Activated gamma-delta T cell treated with anti-CD3 and anti-CD28 coated beads, Interleukin-2, amount 50 U/mL, for 16 hours (primary cell): Measurements from ENCODE around the gene PLD3.

ENCODE experiments used
- DNase-seq: peaks from one replicate; pipeline ENCODE4 v3.0.0-alpha.2; 2020; ENCODE audit warnings: low read depth

Gene PLD3

DNA sequence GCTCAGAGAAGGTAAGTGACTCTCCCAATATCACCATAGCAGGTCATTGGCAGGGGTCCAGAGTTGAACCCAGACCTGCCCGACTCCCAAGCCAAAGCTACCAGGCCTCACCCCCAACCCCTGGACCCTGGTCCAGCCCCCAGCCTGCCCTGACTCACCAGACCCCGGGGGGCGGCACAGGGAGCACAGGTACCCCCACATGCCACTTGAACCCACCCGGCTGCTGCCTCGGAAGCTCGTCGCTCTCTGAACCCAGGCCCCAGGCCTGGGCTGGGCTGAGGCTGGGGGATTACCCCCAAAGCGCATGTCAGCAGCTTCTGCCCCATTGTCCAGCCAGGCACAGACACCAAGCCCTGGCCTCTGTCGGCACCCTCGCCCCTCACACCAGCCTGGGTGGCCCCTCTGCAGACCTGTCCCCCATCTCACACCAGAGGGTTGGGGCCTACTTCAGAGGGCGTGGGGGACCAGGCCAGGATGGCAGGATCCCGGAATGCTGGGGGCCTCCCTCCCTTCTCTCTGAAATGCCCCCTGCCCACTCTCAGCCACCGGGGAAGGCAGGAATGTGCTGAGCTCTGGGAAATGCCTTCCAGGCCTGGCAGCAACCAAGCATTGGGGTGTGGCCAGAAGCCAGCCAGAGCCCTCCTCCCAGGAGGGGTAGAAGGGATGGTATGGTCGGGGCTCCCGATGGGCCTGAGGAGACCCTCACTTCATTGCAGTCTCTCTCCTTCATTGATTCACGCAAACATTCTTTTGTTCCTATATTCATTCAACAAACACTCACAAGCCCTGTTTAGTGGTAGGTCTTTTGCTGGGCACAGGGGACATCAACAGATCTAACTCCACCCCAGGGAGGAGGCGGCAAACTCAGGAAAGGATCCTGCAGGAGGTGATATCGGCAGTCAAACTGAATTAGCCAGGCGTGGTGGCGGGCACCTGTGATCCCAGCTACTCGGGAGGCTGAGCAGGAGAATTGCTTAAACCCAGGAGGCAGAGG, 66.3 kb downstream of the PLD3 start:
- no peak for DNase-seq

- no peak for DNase-seq
These were observed 67.3 kb downstream of the PLD3 start for GRCh38 chr19:40415768-40416167.

DNA sequence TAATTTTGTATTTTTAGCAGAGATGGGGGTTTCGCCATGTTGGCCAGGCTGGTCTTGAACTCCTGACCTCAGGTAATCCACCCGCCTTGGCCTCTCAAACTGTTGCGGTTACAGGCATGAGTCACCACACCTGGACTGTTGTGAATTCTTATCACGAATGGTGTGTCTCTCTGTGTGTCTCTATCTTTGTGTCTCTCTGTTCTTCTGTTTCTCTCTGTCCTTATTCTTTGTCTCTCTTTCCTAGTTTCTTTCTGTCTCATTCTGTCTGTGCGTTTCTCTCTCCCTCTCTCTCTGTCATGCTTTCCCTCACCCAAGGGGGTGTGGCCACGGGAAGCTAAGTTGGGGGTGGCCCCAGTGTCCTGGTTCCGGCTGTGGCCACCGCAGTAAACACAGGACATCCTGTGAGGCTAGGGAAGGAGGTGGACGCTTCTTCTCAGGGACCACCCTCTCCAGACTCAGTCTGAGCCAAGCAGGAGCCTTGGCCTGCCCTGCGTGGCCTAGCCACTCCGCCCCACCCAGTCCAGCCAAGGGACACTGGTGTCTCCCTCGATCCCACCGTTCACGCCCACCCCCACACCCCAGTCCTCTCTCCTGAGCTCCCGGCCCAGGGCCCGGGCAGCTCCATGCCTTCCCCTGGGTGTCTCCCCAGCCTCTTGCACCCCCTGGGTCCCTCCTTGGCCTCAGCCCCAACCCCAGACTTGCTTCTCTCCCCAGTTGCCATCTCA, 68.6 kb downstream of the PLD3 start:
- DNase-seq: no peak

- DNase-seq: no peak
These were observed 69.1 kb downstream of the PLD3 start for GRCh38 chr19:40417643-40417981.

GRCh38 chr19:40418040-40418439, 69.5 kb downstream of the PLD3 start:
- no peak for DNase-seq

DNA sequence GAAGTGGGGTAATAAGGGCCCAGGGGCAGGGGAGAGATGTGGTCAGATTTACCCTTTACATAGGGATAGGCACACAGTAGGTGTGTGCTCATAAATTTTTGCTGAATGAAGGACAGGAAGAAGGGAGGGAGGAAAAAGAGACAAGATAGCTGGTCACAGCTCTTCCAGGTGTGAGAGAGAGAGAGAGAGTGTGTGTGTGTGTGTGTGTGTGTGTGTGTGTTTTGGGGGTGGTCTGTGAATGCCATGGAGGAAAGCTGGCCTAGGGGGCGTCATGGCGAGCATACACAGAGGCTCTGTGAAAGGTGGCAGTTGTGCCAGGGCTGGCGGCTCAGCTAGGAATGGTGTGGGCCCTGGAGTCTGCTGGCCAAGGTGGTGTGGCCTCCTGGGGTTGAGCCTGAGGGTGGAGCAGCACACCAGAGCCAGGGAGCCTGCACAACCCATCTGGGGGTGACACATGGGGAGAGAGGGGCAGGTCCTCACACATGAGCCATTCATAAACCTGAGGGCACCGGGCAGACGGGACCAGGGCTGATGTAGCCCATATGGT, 70.6 kb downstream of the PLD3 start:
- no peak for DNase-seq

DNA sequence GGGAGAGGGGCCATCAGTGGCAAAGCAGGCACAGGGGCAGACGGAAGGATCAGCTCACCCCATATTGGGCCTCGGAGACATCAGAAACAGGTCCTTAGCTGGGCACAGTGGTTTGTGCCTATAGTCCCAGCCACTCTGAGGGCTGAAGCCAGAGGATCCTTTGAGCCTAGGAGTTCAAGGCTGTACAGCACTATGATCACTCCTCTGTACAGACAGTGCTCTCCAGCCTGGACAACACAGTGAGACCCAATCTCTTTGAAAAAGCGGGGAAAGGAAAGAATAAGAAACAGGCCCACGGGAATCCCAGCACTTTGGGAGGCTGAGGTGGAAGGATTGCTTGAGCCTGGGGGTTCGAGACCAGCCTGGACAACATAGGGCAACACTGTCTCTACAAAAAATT, 71.3 kb downstream of the PLD3 start:
- DNase-seq: no peak

GRCh38 chr19:40420451-40420765, 71.9 kb downstream of the PLD3 start:
- no peak for DNase-seq

DNA sequence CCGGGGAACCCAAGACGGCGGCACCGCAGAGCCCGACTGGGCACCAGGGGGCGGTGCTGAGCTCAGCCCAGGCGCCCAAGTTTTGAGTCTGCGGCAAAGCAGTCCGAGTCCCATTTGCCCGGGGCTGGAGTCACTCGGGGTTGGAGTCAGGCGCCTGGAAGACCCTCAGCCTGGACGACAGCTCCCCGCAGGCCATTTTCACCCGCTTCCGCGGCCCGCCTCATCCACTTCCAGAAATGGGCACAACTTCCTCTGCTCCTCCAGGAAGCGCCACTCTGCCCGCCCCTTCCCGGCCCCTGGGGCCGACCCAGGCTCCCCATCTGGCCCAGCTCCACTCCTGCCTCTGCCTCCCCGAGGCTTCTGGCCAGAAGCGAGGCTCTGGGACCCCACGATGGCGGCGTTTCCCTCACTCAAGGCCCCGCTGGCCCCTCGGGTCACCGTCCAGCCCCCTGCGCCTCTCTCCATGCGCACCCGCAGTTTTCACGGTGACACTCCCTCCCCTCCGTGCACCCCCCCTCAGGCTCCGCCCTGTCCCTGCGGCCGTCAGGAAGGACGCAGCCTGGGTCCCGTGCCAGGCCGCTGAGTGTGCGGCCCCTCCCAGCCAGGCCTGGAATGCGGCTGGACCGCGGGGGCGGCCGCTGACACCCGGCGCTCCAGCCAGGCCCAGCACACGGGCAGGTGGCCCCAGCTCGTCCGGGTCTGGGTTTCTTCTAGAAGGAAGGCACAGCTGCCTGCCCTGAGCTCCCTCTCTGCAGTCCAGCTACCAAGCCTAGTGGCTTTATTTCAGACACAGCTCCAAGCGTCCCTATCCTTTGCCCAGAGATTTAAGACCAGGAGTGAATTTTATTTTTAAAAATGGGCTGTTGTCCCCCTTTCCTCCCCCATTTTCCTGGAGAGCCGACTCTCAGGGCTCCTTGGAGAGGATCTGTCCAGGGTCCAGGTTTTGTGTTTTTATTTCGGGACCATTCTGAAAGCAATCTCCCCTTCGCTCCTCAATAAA, 72.6 kb downstream of the PLD3 start:
- peak; percentile 49 for DNase-seq

GRCh38 chr19:40421993-40422747, 73.7 kb downstream of the PLD3 start:
- DNase-seq: no peak

DNA sequence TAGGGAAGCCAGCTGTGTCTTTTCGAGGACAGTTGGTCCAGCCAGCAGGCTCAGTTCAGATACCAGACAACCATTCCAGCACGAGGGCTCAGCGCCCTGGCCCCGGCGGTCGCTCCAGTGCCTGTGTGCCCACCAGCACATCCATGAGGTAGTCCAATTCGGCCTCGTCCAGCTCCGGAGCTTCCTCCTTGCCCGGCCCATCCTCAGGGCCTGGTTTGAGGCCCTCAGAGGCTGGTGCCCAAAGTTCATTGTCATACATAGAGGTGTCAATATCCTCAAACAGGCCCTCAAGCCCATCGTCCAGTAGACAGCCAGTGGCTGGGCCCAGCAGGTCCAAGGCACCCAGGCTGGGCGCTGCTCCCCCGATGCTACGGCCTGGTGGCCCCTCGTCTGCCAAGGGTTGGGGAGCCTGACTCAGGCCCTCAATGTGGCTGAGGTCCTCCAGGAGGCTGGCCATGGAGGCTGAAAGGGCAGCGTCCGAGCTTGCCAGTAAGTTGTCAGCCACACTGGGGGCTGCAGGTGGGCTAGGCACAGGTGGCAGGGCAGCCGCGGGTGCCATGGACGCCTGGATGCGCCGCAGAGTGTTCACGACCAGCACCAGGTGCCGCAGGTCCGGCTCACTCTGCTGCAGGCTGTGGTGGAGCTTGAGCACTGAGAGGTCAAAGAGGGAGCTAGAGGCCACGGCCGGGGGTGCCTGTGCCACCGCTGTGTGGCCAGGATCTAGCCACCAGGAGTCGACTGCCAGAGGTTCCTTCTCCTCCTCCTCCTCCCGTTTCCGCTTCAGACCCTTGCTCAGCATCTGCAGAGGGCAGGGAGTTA, 74.5 kb downstream of the PLD3 start:
- no peak for DNase-seq

GRCh38 chr19:40423938-40424337, 75.4 kb downstream of the PLD3 start:
- no peak for DNase-seq

GRCh38 chr19:40424637-40425449, 76.3 kb downstream of the PLD3 start:
- DNase-seq: no peak

GRCh38 chr19:40425450-40426287, 77.2 kb downstream of the PLD3 start, which contains the start of gene SERTAD1:
TSS of gene SERTAD1 (minus strand) at chr19:40425992. CDS start at chr19:40423546, 2,446 bp downstream.
- peak; percentile 100 for DNase-seq
